PC-3 (cell line): ENCODE results near the gene OGDH. TPM values are rescaled to one million over a fixed set of nuclear protein-coding genes. Genes with fewer than 3 reads are reported as not detected.

Experiments
- ATAC-seq: fragments of 200-7000 bp; cut with Tn5 transposase; 2 replicates; pipeline ENCODE4 v1.9.1; 2020; ENCODE audit warnings: mild to moderate bottlenecking, moderate library complexity
- BruUV-seq: library from RNA; stranded (reverse); fragments of 400-500 nt; replicated peaks from 2 replicates; lab custom pipeline; 2021; lab: Mats Ljungman, UMichigan
- CTCF ChIA-PET: fragments of 300-600 bp; sonication (Branson Sonifier 250); formaldehyde crosslinking; loops from one replicate; lab custom pipeline; 2022; ENCODE audit warnings: antibody characterized with exemption; lab: Charles Lee
- POLR2A ChIA-PET: fragments of 300-600 bp; sonication (Branson Sonifier 250); formaldehyde crosslinking; loops from one replicate; lab custom pipeline; 2022; ENCODE audit warnings: antibody characterized with exemption; ENCODE audit not compliant: unreplicated experiment; lab: Charles Lee
- DNase-seq: peaks from one replicate; pipeline ENCODE4 v3.0.0-alpha.2; 2015
- H2AFZ ChIP-seq: fragments of 300-600 bp; sonication (generic); 2 replicates; pipeline ENCODE4 v1.6.0; 2016; ENCODE audit warnings: antibody characterized with exemption, low read length
- H3F3A ChIP-seq: fragments of 300-600 bp; sonication (generic); one replicate; pipeline ENCODE4 v1.6.0; 2017; ENCODE audit warnings: antibody characterized with exemption, low read length, control low read depth, mild to moderate bottlenecking; ENCODE audit not compliant: unreplicated experiment
- H3K27ac ChIP-seq: fragments of 300-600 bp; sonication (generic); 2 replicates; pipeline ENCODE4 v1.5.1; 2016; ENCODE audit warnings: mild to moderate bottlenecking, low read length
- H3K27me3 ChIP-seq: fragments of 300-600 bp; sonication (generic); 2 replicates; pipeline ENCODE4 v1.6.1; 2016; ENCODE audit warnings: low read length, mixed read lengths
- H3K36me3 ChIP-seq: fragments of 300-600 bp; sonication (generic); 2 replicates; pipeline ENCODE4 v1.6.1; 2016; ENCODE audit warnings: low read depth, mixed run types, low read length, mixed read lengths
- H3K4me1 ChIP-seq: fragments of 300-600 bp; sonication (generic); 2 replicates; pipeline ENCODE4 v1.5.1; 2016; ENCODE audit warnings: low read length; ENCODE audit not compliant: insufficient read depth
- H3K4me2 ChIP-seq: fragments of 300-600 bp; sonication (generic); 2 replicates; pipeline ENCODE4 v1.6.0; 2016; ENCODE audit warnings: low read length
- H3K4me3 ChIP-seq: fragments of 300-600 bp; sonication (generic); 2 replicates; pipeline ENCODE4 v1.5.1; 2016; ENCODE audit warnings: mild to moderate bottlenecking, low read length, mixed read lengths
- H3K79me2 ChIP-seq: fragments of 300-600 bp; sonication (generic); 2 replicates; pipeline ENCODE4 v1.6.1; 2017; ENCODE audit warnings: low read length, mixed read lengths
- H3K9ac ChIP-seq: fragments of 300-600 bp; sonication (generic); 2 replicates; pipeline ENCODE4 v1.6.0; 2016; ENCODE audit warnings: mild to moderate bottlenecking, low read length
- H3K9me2 ChIP-seq: fragments of 300-600 bp; sonication (generic); replicated peaks from 2 replicates; pipeline ENCODE4 v1.6.1; 2016; ENCODE audit warnings: mixed run types, low read length, mixed read lengths
- H3K9me3 ChIP-seq: fragments of 300-600 bp; sonication (generic); 2 replicates; pipeline ENCODE4 v1.6.1; 2016; ENCODE audit warnings: low read length, mixed read lengths
- H4K20me1 ChIP-seq: fragments of 300-600 bp; sonication (generic); 2 replicates; pipeline ENCODE4 v1.6.1; 2016; ENCODE audit warnings: low read length, mixed read lengths
- EZH2 ChIP-seq: fragments of 300-600 bp; sonication (generic); IDR thresholded peaks from one replicate; pipeline ENCODE4 v1.6.1; 2017; ENCODE audit warnings: antibody characterized with exemption, mild to moderate bottlenecking, low read length; ENCODE audit not compliant: unreplicated experiment
- EZH2phosphoT487 ChIP-seq: fragments of 300-600 bp; sonication (generic); IDR thresholded peaks from 2 replicates; pipeline ENCODE4 v1.6.1; 2018; ENCODE audit warnings: mild to moderate bottlenecking, antibody characterized with exemption, low read length, borderline replicate concordance
- intact Hi-C: fragments of 100-400 bp; cut with micrococcal nuclease; formaldehyde crosslinking; loops from 2 replicates; pipeline ENCODE4 v1.9.0; 2023
- total RNA-seq: library from RNA; depleted of rRNA; stranded (reverse); fragments of >200 nt; gene quantifications from 2 replicates; pipeline ENCODE4 v1.2.3, GENCODE V29; 2014
- TF ChIP-seq, protein P1 (sequence below): fragments of 300-600 bp; sonication (generic); conservative IDR thresholded peaks from 2 replicates; pipeline ENCODE4 v1.5.1; 2017; ENCODE audit warnings: antibody characterized with exemption, low read depth, mild to moderate bottlenecking, low read length

Gene OGDH
- total RNA-seq, 1 experiment from 2014 or later: 66.2 TPM

DNA sequence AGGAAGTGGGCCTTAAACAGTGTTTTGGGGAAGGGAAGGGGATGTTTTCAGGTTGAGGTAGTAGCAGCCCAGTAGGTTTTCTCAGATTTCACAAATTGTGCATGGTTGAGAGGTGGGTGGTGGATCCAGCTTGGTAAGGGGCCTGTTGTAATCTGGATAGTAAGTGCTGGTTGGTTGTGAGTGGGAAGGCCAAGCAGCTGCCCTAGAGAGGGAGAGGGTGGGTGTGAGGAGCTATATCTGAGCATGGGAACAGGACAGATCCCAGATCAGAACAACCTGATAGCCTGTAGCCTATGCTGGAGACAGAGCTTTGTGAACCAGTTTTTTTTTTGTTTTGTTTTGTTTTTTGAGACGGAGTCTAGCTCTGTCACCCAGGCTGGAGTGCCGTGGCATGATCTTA, 88.3 kb downstream of the OGDH start:
- no peak overlapping the region for H3K4me3 ChIP-seq
- H3F3A ChIP-seq: no peaks in the 10 kb centered on the region
- BruUV-seq: no TSS peak
- no peaks in the 10 kb centered on the region for H4K20me1 ChIP-seq
- no peaks in the 10 kb centered on the region for H3K79me2 ChIP-seq
- DNase-seq (no peak), ATAC-seq (no peak)
- H3K36me3 ChIP-seq: peaks cover 11% of the 10 kb centered on the region
- no peaks in the 10 kb centered on the region for H3K4me1 ChIP-seq
- no peak overlapping the region for H3K9ac ChIP-seq
- TF ChIP-seq EZH2phosphoT487: no peak
- TF ChIP-seq EZH2: no peak
- TF ChIP-seq, protein P1, sequence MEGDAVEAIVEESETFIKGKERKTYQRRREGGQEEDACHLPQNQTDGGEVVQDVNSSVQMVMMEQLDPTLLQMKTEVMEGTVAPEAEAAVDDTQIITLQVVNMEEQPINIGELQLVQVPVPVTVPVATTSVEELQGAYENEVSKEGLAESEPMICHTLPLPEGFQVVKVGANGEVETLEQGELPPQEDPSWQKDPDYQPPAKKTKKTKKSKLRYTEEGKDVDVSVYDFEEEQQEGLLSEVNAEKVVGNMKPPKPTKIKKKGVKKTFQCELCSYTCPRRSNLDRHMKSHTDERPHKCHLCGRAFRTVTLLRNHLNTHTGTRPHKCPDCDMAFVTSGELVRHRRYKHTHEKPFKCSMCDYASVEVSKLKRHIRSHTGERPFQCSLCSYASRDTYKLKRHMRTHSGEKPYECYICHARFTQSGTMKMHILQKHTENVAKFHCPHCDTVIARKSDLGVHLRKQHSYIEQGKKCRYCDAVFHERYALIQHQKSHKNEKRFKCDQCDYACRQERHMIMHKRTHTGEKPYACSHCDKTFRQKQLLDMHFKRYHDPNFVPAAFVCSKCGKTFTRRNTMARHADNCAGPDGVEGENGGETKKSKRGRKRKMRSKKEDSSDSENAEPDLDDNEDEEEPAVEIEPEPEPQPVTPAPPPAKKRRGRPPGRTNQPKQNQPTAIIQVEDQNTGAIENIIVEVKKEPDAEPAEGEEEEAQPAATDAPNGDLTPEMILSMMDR: no peak
- no peaks in the 10 kb centered on the region for H3K27me3 ChIP-seq
- ChIA-PET POLR2A (no interaction called here), CTCF (no interaction called here)
- no peaks in the 10 kb centered on the region for H3K9me2 ChIP-seq
- H2AFZ ChIP-seq: no peak overlapping the region
- no peak overlapping the region for H3K4me2 ChIP-seq
- H3K27ac ChIP-seq: no peak overlapping the region
- H3K9me3 ChIP-seq: no peaks in the 10 kb centered on the region
- intact Hi-C loops: loop anchor here (10.0 kb wide), 1 partner anchor 60 kb away; no protein-coding TSS in a partner anchor

DNA sequence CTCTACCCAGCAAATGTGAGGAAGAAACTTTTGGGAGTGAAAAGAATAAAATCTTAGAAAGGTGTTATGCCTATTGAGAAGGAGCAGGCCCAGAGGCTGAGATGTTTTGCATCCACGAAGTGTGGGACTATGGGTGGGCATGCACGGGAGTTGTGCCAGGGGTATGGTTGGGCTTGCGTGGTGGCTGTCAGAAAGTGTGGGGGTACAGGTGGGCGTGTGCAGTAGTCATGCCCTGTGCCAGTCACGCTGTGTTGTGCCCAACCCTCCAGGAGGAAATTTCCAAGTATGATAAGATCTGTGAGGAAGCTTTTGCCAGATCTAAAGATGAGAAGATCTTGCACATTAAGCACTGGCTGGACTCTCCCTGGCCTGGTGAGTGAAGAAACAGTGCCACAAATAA, 89.3 kb downstream of the OGDH start:
- no peaks in the 10 kb centered on the region for H4K20me1 ChIP-seq
- H3K79me2 ChIP-seq: no peaks in the 10 kb centered on the region
- ChIA-PET CTCF (no interaction called here), POLR2A (no interaction called here)
- H3K4me2 ChIP-seq: no peak overlapping the region
- no peak for ATAC-seq
- intact Hi-C loops: loop anchor here (10.0 kb wide), 1 partner anchor 61 kb away; no protein-coding TSS in a partner anchor
- no peaks in the 10 kb centered on the region for H3K27me3 ChIP-seq
- no peak overlapping the region for H3K4me3 ChIP-seq
- H3F3A ChIP-seq: no peaks in the 10 kb centered on the region
- TF ChIP-seq EZH2 (no peak), EZH2phosphoT487 (no peak)
- TF ChIP-seq, protein P1: no peak
- H3K9me2 ChIP-seq: no peaks in the 10 kb centered on the region
- H3K9ac ChIP-seq: no peak overlapping the region
- peaks cover 11% of the 10 kb centered on the region for H3K36me3 ChIP-seq
- H3K4me1 ChIP-seq: no peaks in the 10 kb centered on the region
- DNase-seq: no peak
- H3K9me3 ChIP-seq: no peaks in the 10 kb centered on the region
- H2AFZ ChIP-seq: no peak overlapping the region
- no peak overlapping the region for H3K27ac ChIP-seq
- BruUV-seq: no TSS peak

DNA sequence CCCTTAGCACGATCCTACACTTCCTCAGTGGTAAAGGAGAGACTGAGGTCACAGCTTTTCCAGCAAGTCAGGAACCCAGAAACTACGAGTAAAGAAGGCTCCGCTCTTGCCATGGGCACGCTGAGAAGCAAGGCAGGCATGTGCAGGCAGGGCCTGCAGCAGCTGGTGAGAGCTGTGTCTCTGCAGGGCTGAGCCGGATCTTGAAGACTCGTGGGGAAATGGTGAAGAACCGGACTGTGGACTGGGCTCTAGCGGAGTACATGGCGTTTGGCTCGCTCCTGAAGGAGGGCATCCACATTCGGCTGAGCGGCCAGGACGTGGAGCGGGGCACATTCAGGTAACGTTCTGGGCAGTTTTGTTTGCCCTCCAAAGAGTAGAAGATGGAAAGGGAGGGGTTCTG, 90.3 kb downstream of the OGDH start:
- Histone ChIP-seq H3F3A (no peaks in the 10 kb centered on the region), H3K27ac (no peak overlapping the region), H3K36me3 (peaks cover 11% of the 10 kb centered on the region), H3K4me3 (no peak overlapping the region), H3K9me3 (no peaks in the 10 kb centered on the region), H4K20me1 (no peaks in the 10 kb centered on the region), H3K9ac (no peak overlapping the region), H3K79me2 (no peaks in the 10 kb centered on the region), H3K4me2 (no peak overlapping the region), H3K27me3 (no peaks in the 10 kb centered on the region), H3K9me2 (no peaks in the 10 kb centered on the region), H3K4me1 (no peaks in the 10 kb centered on the region), H2AFZ (no peak overlapping the region)
- CTCF ChIA-PET: no interaction called here
- intact Hi-C loops: loop anchor here (10.0 kb wide), 1 partner anchor 62 kb away; no protein-coding TSS in a partner anchor
- TF ChIP-seq, protein P1: no peak
- TF ChIP-seq EZH2phosphoT487 (no peak), EZH2 (no peak)
- DNase-seq: no peak
- BruUV-seq: no TSS peak
- POLR2A ChIA-PET: no interaction called here
- ATAC-seq: no peak
